GM11168 (cell line): ENCODE data around the gene IRF9.

Experiments used
- in situ Hi-C: fragments of 300-500 bp; cut with MboI; formaldehyde crosslinking; loops from one replicate; pipeline ENCODE4 v1.12.0; 2022; ENCODE audit warnings: low sequenced_read_pairs; ENCODE audit not compliant: unreplicated experiment

Gene IRF9

DNA sequence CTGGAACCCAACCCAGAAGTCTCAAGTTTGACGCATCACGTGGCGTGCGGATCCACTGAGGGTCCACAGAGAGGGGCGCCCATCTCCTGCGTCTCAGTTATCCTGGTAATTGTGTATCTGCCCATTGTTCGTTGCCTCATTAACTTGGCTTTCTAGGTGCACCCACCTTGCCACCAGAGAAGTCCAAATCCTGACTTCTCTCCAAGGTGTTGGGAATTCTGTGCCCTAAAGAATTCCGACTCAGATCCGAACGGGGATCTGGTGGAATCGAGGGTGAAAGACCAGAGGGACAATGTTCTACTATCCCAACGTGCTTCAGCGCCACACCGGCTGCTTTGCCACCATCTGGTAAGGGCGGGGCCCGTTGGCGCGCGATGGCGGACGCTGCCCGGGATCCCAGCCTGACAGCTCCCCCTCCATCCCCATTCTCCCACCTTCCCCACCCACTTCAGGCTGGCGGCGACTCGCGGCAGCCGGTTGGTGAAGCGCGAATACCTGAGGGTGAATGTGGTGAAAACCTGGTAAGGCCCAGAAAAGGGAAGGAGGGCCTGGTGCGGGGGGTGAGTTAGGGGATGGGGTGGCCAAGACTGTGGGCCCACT, 11.3 kb downstream of the IRF9 start:
- in situ Hi-C loops = no loop called here

DNA sequence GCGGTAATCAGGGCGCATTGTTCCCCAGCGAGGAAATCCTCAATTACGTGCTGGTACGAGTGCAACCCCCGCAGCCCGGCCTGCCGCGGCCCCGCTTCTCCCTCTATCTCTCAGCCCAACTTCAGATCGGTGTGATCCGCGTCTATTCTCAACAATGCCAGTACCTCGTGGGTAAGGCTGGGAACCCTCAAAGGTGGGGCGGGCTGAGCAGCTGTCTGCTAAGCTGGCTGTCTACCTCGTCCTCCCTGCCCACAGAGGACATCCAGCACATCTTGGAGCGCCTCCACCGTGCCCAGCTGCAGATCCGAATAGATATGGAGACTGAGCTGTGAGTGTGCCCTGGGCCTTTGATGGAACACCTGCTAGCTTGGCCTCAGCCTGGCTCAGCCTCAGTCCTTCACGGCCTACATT, 11.8 kb downstream of the IRF9 start:
- in situ Hi-C loops = no loop called here

DNA sequence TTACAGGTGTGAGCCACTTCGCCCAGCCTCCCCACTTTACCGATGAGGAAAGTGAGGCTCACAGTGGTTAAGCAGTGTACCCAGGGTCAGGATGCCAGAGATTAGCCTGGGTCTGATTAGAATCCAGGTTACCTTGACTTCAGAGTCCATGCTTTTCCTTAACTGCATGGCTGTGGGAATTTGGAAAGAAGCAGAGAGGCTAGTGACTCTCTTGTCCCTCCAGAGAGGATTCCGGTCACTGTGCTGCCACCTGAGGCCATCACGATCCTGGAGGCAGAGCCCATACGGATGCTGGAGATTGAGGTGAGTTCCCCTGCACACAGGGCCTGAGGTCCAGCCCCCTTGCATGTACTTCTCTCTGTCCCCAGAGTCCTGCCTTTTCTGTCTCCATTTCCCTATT, 15.5 kb downstream of the IRF9 start:
- in situ Hi-C loops = no loop called here

DNA sequence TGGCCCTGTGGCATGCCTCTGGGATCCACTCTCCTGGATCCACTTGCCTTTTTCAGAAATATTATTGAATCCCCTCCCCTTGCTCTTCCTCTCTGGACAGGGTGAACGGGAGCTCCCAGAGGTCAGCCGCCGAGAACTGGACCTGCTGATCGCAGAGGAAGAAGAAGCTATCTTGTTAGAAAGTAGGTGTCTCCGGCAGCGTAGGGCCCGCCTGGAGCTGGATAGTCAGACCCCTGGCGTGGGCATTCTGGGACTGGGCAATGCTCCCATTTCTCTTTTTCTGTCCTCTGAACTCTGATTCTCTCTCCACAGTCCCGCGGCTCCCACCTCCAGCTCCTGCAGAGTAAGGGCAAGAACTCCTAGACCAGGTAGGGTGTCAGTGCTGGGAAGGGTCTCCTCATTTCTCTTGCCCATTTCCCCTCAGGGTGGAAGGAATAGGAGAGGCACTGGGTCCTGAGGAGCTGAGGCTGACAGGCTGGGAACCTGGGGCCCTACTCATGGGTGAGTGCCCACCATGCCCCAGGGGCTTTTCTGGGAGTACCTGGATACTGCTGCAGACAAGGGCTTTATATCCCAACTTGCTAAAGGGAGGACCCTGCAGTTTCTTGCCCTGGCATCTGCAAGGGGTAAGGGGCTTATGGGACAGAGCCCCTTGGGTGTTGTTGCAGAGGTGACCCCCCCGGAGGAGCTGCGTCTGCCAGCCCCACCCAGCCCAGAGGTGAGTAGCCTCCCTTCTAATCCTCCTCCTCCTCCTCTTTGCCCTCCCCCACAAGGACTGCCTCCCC, 16.2 kb downstream of the IRF9 start:
- in situ Hi-C loops = no loop called here

DNA sequence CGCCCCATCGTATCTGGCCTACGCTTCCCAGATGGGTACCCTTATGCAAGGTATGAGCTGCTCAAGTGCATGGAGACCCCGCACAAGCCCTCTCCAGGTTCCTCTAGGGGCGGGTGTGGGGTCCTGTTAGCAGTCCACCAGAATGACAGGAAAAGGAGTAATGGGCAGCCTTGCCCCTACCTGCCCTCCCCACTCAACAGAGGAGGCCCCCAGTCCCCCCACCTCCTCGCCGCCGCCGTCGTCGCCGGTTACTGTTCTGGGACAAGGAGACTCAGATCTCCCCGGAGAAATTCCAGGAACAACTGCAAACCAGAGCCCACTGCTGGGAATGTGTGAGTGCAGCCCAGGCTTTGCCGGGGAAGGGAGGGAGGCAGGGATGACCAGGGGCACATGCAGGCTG, 16.8 kb downstream of the IRF9 start:
- in situ Hi-C loops = no loop called here

DNA sequence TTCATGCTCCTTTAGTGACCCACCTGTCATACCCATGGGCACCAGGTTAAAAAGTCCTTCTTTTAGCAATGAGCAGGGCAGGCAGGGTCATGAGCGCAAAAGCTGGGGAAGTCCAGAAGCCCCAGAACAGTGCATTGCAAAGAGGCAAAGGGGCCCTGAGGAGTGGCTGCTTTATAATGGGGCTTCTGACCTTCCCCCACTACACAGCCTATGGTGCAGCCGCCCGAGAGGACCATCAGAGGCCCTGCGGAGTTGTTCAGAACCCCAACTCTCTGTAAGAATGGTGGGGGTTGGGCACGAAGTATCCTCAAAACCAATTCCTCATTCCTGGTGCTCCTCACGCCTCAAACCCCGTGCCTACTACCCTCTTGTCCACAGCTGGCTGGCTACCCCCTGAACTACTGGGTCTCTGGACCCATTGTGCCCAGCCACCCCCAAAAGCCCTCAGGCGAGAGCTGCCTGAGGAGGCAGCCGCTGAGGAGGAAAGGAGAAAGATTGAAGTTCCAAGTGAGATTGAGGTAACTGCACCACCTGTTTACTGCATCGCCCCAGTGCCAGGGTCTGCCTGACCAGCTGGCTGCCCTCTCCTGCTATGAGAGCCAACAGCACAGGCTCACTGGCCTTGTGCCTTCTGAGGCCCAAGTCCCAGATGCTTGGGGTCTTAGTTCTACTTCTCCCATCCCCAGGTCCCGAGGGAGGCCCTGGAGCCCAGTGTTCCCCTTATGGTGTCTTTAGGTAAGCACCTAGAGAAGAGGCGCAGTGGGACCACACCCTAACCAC, 17.5 kb downstream of the IRF9 start:
- in situ Hi-C loops = no loop called here

DNA sequence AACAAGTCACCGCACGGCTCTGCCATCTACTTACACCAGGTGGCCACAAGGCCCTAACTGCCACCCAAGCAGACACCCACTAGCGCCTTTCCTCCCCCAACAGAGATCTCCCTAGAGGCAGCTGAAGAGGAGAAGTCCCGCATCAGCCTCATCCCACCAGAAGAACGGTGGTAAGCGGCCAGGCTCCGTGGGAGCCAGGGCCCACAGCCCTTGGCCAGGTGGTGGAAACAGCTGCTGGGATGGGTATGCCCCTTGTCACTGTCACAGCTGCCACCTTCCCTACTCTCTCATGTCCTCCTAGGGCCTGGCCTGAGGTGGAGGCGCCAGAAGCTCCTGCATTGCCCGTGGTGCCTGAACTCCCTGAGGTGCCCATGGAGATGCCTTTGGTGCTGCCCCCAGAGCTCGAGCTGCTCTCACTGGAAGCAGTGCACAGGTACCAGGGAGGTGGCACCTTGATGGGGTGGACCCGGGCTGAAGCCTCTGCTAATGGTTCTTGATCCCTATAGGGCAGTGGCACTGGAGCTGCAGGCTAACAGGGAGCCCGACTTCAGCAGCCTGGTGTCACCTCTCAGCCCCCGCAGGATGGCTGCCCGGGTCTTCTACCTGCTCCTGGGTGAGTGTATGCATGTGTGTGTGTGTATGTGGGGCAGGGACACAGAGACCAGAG, 18.4 kb downstream of the IRF9 start:
- in situ Hi-C loops = no loop called here

DNA sequence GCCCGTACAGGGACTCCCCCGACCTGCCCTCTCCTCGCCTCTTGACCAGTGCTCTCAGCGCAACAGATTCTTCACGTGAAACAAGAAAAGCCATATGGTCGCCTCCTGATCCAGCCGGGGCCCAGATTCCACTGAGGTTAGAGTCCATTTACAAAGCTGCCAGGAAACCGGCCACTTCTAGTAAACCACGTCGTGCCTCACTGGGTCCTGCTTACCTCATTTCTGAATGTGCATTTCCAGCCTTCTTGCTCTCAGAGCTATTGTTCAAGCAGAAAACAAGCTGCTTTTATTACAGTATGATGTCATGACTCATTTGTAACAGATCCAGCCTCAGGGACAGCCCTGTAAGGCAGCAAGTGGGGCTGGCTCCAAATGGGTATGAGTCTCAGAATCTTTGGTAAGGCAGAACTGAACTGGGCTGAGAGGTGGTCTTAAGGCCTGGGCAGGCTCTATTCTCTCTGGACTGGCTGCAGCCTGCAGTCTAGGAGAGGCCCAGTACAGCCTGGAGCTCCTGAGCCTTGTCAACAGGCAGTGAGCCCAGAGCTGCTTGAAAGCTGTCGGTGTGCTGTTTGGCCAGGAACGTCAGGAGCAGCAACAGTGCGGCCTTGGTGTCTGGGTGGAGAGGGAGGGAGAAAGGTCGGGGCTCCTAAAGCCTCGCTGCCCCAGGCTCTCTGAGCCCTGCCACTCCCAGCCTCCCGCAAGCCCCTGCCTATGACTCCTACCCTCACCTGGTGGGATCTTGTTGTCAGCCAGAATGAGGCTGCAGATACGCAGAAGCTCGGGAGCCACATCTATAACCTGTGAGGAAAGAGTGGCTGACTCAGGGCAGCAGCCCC, 19.1 kb downstream of the IRF9 start:
- in situ Hi-C loops = no loop called here

DNA sequence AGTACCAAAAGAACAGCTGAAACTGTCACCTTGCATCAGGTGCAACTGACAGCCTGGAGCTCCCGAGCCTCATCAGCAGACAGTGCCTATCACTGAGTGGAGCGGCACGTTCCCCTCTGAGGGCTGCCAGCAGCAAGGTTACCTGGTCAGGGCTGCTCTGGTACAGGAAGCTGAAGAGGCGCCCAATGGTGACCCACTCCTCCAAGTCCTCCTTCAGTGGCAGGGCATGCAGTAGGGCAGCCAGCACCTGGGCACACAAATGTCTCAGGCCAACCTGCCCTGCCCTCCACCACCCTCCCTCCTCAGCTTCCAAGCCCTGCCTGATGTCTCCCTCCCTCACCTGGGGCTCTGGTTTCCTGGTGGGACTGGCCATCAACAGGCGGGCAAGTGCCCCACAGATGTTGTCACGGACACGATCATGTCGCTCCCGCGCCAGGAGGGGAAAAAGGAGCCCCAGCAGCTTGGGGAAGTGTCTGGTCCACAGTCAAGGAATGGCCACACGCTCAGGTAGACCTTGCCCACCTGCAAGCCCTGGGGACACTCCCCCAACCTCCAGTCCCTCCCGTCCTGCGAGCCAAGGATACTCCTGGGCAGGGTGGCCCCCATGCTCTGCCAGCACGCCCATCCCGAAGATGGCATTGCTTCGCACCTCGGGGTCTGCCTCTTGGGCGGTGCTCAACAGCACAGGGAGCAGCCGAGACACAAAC, 20.5 kb downstream of the IRF9 start:
- in situ Hi-C loops = no loop called here

DNA sequence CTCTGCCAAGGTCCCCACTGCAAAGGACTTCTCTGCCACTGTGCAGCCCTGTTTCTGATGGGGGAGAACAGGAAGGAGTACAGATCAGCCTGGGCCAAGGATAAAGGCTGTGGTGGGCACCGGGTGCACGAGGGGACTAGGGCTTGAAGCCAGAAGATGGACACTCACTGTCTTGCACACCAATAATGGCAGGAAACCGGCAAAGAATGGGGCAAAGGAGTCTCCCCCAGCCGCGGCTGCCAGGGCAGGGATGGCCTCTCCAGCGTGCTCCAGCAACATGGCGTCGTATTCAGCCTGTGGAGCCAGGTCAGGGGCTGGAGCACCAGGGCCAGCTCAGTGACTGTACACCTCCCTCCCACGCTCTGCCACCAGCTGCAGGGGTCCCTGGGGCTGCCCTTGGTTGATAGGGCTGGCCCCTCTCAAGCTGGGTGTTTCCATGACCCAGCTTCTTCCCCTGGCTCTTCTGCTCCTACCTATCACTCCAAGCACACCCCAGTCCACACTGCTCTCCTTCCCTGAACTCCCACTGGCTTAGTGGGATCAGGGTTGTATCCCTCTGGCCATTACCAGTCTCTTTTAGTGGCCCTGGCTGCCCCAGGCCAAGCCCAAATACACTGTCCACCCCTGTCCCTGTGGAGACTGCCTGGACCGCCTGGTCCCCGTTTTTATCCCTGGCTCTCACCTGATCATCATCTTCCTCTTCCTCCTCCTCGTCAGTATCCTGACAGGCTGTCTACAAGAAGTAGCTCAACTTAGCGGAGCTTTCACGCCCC, 21.2 kb downstream of the IRF9 start:
- in situ Hi-C loops = no loop called here

DNA sequence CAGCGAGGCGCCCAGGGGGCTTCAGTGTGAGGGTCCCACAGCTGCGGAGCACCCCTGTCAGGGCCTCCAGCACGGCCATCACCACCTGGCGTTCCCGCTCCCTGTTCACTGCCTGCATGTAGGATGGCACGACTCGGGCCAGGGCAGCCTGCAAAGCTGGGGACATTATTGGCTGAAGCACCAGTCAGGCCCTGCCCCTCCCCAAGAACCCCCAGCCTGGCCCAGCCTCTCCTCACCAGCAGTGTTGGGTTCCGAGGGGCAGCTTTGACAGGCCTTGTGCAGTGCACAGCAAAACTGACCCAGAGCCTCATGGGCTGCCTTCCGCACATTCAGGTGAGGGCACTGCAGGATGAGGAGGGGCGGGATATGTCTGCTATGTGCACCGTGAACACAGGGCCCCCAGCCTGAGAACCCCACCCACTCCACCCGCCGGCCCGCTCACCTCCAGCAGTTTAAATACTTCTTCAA, 22.0 kb downstream of the IRF9 start:
- in situ Hi-C loops = no loop called here

DNA sequence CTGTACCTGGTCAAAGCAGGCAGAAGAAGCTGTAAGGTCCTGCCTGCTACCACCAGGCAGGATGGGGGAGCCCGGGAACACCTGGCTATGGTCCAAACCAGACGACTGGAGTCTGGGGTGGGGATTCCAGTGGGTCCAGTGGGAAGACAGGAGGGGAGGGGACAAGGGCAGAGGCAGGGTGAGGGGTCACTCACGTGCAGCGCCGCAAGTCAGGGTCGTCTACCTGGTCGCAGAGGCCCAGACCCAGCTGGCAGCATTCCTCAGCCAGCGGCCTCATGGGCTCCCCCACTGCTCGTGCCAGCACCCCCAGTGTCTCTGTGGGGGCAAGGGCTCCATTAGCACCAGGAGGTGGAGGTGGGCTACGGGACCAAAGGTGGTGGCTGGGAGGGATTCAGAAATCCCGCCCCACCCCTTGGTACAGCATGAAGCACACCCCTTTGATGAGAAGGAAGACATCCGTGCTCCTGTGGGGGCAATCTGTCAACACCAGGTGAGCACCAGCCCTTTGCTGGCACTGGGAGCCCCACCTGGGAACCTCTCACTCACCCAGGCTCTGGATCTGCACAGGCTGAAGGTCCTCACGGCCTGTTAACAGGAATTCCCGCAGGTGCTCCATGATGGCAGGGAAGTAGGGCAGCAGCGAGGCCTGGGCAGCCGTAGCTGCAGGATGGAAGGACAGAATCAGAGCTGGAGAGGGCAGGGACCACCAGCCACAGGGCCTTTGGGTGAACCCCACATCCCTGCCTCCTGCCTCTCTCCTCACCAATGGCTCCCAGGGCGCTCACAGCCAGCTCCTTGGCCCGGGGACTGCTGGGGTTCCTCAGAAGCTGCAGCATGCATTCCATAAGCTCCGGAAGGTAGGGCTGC, 23.3 kb downstream of the IRF9 start:
- in situ Hi-C loops = no loop called here

DNA sequence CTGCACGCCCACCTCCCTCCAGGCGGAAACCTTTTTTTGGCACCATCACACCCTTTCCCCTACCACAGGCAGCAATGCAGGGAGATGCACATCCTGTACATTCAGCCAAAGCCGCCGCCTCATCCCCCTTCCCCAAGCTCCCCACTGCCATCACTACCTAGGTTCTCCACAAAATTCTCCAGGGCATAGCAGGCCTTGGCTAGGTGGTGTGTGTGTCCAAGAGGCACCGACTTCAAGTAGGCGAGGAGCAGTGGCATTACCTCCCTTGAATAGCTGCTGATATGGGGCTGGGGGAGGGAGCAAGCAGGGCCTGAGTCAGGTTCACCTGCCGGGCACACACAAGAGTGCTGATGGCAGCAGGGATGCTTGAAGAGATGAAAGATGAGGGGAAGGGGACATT, 24.0 kb downstream of the IRF9 start:
- in situ Hi-C loops = no loop called here

DNA sequence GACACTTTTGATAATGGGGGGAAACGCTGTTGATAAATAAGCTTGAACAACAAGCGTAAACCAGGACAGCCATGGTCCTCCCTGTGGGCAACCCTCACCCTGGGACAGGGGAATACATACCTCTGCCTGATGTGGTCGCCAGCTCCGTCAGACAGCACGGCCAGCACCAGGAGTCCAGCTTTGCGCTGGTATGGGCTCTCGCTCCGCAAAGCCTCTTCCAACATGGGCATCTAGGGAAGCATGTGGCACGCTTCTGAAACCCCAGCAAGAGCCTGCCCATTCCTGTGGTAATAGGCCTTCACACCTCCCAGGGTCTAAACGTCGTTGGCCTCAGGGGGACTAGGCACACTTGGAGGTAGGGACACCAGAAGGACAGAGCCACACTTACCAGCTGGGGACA, 24.7 kb downstream of the IRF9 start:
- in situ Hi-C loops = no loop called here

DNA sequence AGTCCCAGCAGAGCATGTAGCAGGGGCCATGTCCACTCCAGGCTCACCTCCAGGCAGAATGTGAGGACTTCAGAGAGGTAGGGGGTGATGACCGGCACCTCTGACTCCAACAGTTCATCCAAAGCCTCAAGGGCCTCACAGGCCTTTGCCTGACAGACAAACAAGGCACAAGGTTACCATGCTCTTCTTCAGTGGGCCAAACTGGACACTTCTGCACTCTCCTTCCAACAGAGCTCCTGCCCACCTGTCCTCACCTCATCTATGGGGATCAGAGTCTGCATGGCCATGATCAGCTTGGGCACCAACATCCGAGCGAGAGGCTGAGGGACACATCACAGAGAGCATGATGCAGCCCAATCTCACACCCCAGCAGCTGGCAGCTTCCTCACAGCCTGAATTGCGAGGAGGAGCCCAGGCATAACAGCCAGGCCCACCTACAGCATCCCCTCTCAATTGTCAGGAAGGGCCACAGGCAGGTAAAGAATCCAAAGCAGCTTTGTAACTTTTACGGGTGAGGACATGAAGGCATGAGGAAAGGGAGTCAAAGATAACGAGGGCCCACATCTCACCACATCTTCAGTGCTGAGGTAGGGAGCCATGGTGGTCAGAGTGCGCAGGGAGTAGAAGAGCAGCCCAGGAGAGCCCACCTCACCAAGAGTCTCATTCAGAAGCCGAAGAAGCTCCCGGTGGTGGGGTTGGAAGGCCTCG, 25.9 kb downstream of the IRF9 start:
- in situ Hi-C loops = no loop called here

DNA sequence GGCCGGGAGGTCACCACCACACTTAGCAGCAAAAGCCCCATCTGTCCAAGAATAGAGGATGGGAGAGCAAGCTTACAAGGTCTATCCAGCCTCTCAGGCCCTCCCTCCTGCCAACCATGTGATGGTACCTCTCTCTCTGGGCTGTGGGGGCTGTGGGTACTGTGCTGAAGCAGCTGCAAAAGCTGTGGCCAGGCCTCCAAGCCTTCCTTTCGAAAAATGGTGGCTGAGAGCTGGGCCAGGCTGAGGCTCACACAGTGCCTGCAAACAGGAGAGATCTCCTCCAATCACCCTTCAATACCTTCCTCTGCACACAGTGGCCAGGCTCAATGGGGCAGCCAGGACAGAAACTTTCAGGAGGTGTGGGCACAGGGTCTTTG, 26.5 kb downstream of the IRF9 start:
- in situ Hi-C loops = no loop called here
